ENCODE data around the gene SRSF1. TPM values are rescaled to one million over a fixed set of nuclear protein-coding genes. Genes with fewer than 3 reads are reported as not detected.
A peak's percentile ranks its signal among the peaks of the same experiment; 100 is the strongest.

SRSF1 gene
- total and polyA plus RNA-seq, 12 donors: 70.3 to 130 (median 90.6) TPM

GRCh38 chr17:58005728-58006559, 1.1 kb downstream of the SRSF1 start:
- no peaks in the 10 kb centered on the region for H3K9me3 ChIP-seq
- no peaks in the 10 kb centered on the region for H3K27me3 ChIP-seq
- DNase-seq (no peak), ATAC-seq (peak in 1 of 8 donors; percentile 3)
- H3K36me3 ChIP-seq: peaks cover 0 to 51% (median 27%) of the 10 kb centered on the region in 9 donors
- no peak for TF ChIP-seq CTCF (IDR thresholded peaks at IDR 0.05)
- H3K27ac ChIP-seq: peak overlapping the region; percentile 93 to 100 (median 98)
- intact Hi-C loops (cut with DNase I): loop anchor here in 9 of 10 donors (2.0 to 10.0 kb wide), 7 partner anchors 76 to 109 kb away; partner anchors contain the start of gene DYNLL2 (in 4 of the 9)
- peaks cover 17 to 61% (median 53%) of the 10 kb centered on the region in 9 donors for H3K4me1 ChIP-seq
- peak overlapping the region; percentile 65 to 98 (median 77) for H3K4me3 ChIP-seq
- 4 to 5% methylated on average over 36 of the region's 36 CpGs for WGBS, 2 donors

GRCh38 chr17:58005031-58005727, 1.9 kb downstream of the SRSF1 start:
- ATAC-seq (no peak), DNase-seq (no peak)
- TF ChIP-seq CTCF (IDR thresholded peaks at IDR 0.05): no peak
- no peaks in the 10 kb centered on the region for H3K27me3 ChIP-seq
- peaks cover 0 to 59% (median 27%) of the 10 kb centered on the region in 9 donors for H3K36me3 ChIP-seq
- no peaks in the 10 kb centered on the region for H3K9me3 ChIP-seq
- H3K27ac ChIP-seq: peak overlapping the region in 1 of 10 donors; percentile 97
- peaks cover 17 to 68% (median 54%) of the 10 kb centered on the region in 9 donors for H3K4me1 ChIP-seq
- WGBS, 2 donors: 25 to 33% methylated on average over 12 of the region's 12 CpGs
- intact Hi-C loops (cut with DNase I): loop anchor here in 7 of 10 donors (5.0 to 10.0 kb wide), 4 partner anchors 77 to 110 kb away; partner anchors contain the start of gene DYNLL2 (in 3 of the 7)
- peak overlapping the region in 9 of 10 donors; percentile 65 to 98 (median 79) for H3K4me3 ChIP-seq

- WGBS, 2 donors: 59 to 64% methylated on average over 3 of the region's 3 CpGs
- intact Hi-C loops (cut with DNase I): loop anchor here in 2 of 10 donors (10.0 kb wide), 1 partner anchor 111 kb away; no protein-coding TSS in a partner anchor
- no peak overlapping the region for H3K27ac ChIP-seq
- DNase-seq (no peak), ATAC-seq (no peak)
- peak overlapping the region in 1 of 10 donors; percentile 98 for H3K4me3 ChIP-seq
- TF ChIP-seq CTCF (IDR thresholded peaks at IDR 0.05): no peak
- H3K9me3 ChIP-seq: no peaks in the 10 kb centered on the region
- H3K4me1 ChIP-seq: peaks cover 17 to 79% (median 54%) of the 10 kb centered on the region in 9 donors
- peaks cover 0 to 69% (median 29%) of the 10 kb centered on the region in 9 donors for H3K36me3 ChIP-seq
- no peaks in the 10 kb centered on the region for H3K27me3 ChIP-seq
These were observed 3.0 kb downstream of the SRSF1 start for GRCh38 chr17:58004060-58004459.

- Histone ChIP-seq H3K9me3 (no peaks in the 10 kb centered on the region), H3K27ac (no peak overlapping the region), H3K4me3 (no peak overlapping the region), H3K36me3 (peaks cover 0 to 80% (median 31%) of the 10 kb centered on the region in 9 donors), H3K4me1 (peaks cover 17 to 74% (median 49%) of the 10 kb centered on the region in 9 donors), H3K27me3 (no peaks in the 10 kb centered on the region)
- DNase-seq (no peak), ATAC-seq (no peak)
- intact Hi-C loops (cut with DNase I): loop anchor here in 2 of 10 donors (10.0 kb wide), 1 partner anchor 112 kb away; no protein-coding TSS in a partner anchor
- WGBS, 2 donors: 80 to 88% methylated on average over 2 of the region's 2 CpGs
- TF ChIP-seq CTCF (IDR thresholded peaks at IDR 0.05): no peak
These were observed 4.1 kb downstream of the SRSF1 start for GRCh38 chr17:58002973-58003372.
